Duodenal mucosa (tissue), 2 donors: ENCODE measurements around the gene NEXN.
A peak's percentile ranks its signal among the peaks of the same experiment; 100 is the strongest.
"Not testable (repeated sequence)": the region's sequence is repeated elsewhere in the genome, so short reads cannot be mapped to it uniquely, and the experiment has no call there.

Experiments used
- H3K27ac ChIP-seq: one replicate; pipeline ENCODE4 v1.7.0; 2013; ENCODE audit warnings: low read depth, low read length
- H3K27me3 ChIP-seq, 2 donors: one replicate each; pipeline ENCODE4 v1.7.0; 2013; ENCODE audit warnings: low read length in 2 of 2, control low read depth in 1 of 2; ENCODE audit not compliant: insufficient read depth in 2 of 2, control insufficient read depth in 1 of 2
- H3K36me3 ChIP-seq, 2 donors: one replicate each; pipeline ENCODE4 v1.7.0; 2013; ENCODE audit warnings: low read length in 2 of 2, control low read depth in 1 of 2; ENCODE audit not compliant: insufficient read depth in 2 of 2, control insufficient read depth in 1 of 2
- H3K4me1 ChIP-seq, 2 donors: one replicate each; pipeline ENCODE4 v1.7.0; 2013; ENCODE audit warnings: low read length in 2 of 2, control low read depth in 1 of 2; ENCODE audit not compliant: insufficient read depth in 2 of 2, control insufficient read depth in 1 of 2
- H3K4me3 ChIP-seq, 2 donors: one replicate each; pipeline ENCODE4 v1.7.0; 2013; ENCODE audit warnings: low read length in 2 of 2, low read depth in 1 of 2
- H3K9ac ChIP-seq, 2 donors: one replicate each; pipeline ENCODE4 v1.7.0; 2013; ENCODE audit warnings: low read length in 2 of 2, low read depth in 1 of 2
- H3K9me3 ChIP-seq, 2 donors: one replicate each; pipeline ENCODE4 v1.7.0; 2013; ENCODE audit warnings: low read length in 2 of 2, control low read depth in 1 of 2; ENCODE audit not compliant: control insufficient read depth in 1 of 2

Gene NEXN

DNA sequence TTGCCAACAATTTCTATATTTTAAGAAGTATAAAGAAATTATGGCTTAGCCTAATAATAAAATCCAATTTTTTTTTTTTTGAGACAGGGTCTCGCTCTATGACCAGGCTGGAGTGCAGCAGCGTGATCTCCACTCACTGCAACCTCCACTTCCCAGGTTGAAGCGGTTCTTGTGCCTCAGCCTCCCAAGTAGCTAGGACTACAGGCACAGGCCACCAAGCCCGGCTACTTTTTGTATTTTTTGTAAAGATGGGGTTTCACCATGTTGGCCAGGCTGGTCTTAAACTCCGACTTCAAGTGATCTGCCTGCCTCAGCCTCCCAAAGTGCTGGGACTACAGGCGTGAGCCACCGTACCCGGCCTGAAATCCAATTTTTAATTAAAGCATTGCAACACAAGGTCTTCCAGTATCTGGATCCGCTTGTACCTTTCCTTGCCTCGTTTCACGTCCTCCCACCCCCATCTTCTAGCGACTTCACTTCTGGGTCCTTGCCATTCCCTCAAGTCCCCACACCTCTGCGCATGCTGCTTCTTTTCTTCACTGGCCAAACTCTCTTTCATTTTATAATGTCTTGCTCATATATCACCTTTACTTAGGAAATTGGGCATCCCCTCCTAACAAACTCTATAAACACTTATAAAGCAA lies 88.1 kb downstream of the NEXN start:
- H3K4me1 ChIP-seq = peaks cover 27 to 39% of the 10 kb centered on the region in 2 donors

DNA sequence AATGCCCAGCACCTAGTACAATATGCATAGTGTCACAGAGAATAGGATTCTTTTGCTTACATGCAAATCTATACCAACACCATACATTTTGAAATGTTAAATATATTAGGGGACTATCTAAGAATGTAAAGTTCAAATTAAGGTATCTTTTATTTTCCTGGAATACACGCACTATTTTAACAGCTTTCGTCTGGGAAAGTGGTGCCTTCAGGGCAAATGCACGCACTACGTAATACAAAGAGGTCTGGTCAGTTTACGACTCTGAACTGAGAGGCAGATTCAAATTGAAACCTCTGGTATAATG lies 89.5 kb downstream of the NEXN start:
- Histone ChIP-seq H3K27me3 (no peaks in the 10 kb centered on the region), H3K27ac (peak overlapping the region; percentile 98), H3K4me1 (peaks cover 27 to 35% of the 10 kb centered on the region in 2 donors), H3K9ac (peak overlapping the region; percentile 97 to 100), H3K36me3 (peaks cover 0 to 2% of the 10 kb centered on the region in 2 donors), H3K4me3 (peak overlapping the region; percentile 94 to 99), H3K9me3 (no peaks in the 10 kb centered on the region)

More for the DNA sequence above, 88.1 kb downstream of the NEXN start:
- peak overlapping the region; percentile 64 to 94 for H3K4me3 ChIP-seq
- peak overlapping the region; percentile 39 to 44 for H3K9ac ChIP-seq
- peaks cover 0 to 2% of the 10 kb centered on the region in 2 donors for H3K36me3 ChIP-seq
- H3K27ac ChIP-seq = no peak overlapping the region
- H3K9me3 ChIP-seq = no peaks in the 10 kb centered on the region
- H3K27me3 ChIP-seq = no peaks in the 10 kb centered on the region

DNA sequence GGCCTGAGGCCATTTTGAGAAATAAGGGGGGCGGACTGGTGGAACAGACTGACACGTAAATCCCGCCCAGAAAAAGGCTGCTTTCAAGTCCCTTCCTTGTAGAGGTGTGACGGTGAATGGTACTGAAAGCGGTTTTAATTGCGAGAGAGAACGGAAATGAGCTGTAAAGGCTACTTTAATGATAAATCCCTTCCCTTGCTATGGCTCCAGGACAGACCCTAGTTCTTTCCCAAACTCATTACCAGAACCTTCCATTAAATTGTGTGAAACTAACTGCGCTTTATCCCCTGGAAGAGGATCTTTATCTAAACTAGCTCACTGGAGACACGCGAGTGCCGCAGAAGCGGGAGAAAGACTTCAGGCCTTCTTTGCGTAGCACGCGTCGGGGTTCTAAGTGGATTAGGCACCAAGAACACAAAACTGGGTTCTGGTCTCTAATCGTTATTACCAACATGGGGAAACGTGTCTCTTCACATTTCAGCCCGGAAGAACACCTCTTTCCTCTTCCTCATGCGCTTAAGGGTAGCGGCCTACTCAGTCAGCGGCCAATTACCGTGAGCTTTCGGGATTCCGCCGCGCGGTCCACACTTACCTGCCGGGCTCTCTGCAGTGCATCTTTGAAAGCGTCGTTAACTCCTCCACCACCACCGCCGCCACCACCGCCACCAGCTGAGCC lies 90.0 kb downstream of the NEXN start:
- peaks cover 27 to 35% of the 10 kb centered on the region in 2 donors for H3K4me1 ChIP-seq
- H3K27ac ChIP-seq = peak overlapping the region; percentile 98
- H3K27me3 ChIP-seq = no peaks in the 10 kb centered on the region
- peak overlapping the region; percentile 97 to 100 for H3K9ac ChIP-seq
- H3K9me3 ChIP-seq = no peaks in the 10 kb centered on the region
- peak overlapping the region; percentile 94 to 99 for H3K4me3 ChIP-seq
- peaks cover 0 to 1% of the 10 kb centered on the region in 2 donors for H3K36me3 ChIP-seq

- Histone ChIP-seq H3K4me3 (peak within 1 kb of the TSS; percentile 94 to 99), H3K36me3 (no peaks in the 10 kb centered on the region), H3K4me1 (peaks cover 27 to 38% of the 10 kb centered on the region in 2 donors), H3K9me3 (no peaks in the 10 kb centered on the region), H3K9ac (peak within 1 kb of the TSS; percentile 97 to 100), H3K27me3 (no peaks in the 10 kb centered on the region), H3K27ac (peak within 1 kb of the TSS; percentile 98)
These were observed 90.8 kb downstream of the NEXN start, which contains the start of gene FUBP1 for GRCh38 chr1:77978969-77979876. FUBP1 (minus strand) TSS chr1:77979072; CDS start chr1:77979004, 68 bp downstream.

DNA sequence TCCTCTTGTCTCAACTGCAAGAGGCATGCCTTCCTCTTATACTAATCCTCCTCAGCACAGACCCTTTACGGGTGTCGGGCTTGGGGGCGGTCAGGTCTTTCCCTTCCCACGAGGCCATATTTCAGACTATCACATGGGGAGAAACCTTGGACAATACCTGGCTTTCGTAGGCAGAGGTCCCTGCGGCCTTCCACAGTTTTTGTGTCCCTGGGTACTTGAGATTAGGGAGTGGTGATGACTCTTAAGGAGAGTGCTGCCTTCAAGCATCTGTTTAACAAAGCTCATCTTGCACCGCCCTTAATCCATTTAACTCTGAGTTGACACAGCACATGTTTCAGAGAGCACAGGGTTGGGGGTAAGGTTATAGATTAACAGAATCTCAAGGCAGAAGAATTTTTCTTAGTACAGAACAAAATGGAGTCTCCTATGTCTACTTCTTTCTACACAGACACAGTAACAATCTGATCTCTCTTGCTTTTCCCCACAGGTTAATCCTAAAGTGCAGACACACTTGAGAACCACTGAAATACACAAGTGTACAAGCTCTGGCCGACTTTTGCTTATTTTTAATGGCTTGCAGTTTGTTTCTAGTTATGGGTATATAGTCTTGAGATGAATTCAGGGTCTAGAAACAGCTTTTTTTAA lies 95.0 kb downstream of the NEXN start:
- not testable (repeated sequence) for H3K4me3 ChIP-seq, H3K27me3 ChIP-seq, H3K27ac ChIP-seq, H3K9ac ChIP-seq, H3K9me3 ChIP-seq, H3K36me3 ChIP-seq
- H3K4me1 ChIP-seq = peaks cover 9 to 14% of the 10 kb centered on the region in 2 donors

GRCh38 chr1:77983997-77984355 lies 95.6 kb downstream of the NEXN start:
- Histone ChIP-seq H3K4me3 (no peak overlapping the region), H3K36me3 (no peaks in the 10 kb centered on the region), H3K4me1 (peaks cover 9 to 14% of the 10 kb centered on the region in 2 donors), H3K27me3 (no peaks in the 10 kb centered on the region), H3K9me3 (no peaks in the 10 kb centered on the region), H3K9ac (no peak overlapping the region), H3K27ac (no peak overlapping the region)

- no peaks in the 10 kb centered on the region for H3K9me3 ChIP-seq
- no peaks in the 10 kb centered on the region for H3K27me3 ChIP-seq
- no peak overlapping the region for H3K9ac ChIP-seq
- H3K36me3 ChIP-seq = no peaks in the 10 kb centered on the region
- H3K27ac ChIP-seq = no peak overlapping the region
- H3K4me3 ChIP-seq = no peak overlapping the region
- peaks cover 9 to 14% of the 10 kb centered on the region in 2 donors for H3K4me1 ChIP-seq
These were observed 96.2 kb downstream of the NEXN start for GRCh38 chr1:77984629-77985028.

GRCh38 chr1:77986810-77987209 lies 98.4 kb downstream of the NEXN start:
- H3K4me1 ChIP-seq = peaks cover 0 to 4% of the 10 kb centered on the region in 2 donors
- peaks cover 0 to 4% of the 10 kb centered on the region in 2 donors for H3K36me3 ChIP-seq
- no peaks in the 10 kb centered on the region for H3K9me3 ChIP-seq
- H3K27ac ChIP-seq = no peak overlapping the region
- H3K27me3 ChIP-seq = no peaks in the 10 kb centered on the region
- H3K9ac ChIP-seq = no peak overlapping the region
- H3K4me3 ChIP-seq = no peak overlapping the region

DNA sequence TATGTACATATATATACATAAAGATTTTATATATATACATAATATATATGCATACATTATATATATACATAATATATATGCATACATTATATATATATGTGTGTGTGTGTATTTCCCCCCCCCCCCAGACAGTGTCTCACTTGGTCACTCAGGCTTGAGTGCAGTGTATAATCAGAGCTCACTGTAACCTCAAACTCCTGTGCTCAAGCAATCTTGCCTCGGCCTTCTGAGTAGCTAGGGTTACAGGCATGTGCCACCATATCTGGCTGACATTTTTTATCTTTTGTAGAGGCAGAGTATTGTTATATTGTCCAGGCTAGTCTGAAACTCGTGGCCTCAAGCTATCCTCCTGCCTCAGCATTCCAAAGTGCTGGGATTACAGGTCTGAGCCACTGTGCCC lies 99.5 kb downstream of the NEXN start:
- no peak overlapping the region for H3K27ac ChIP-seq

More for the DNA sequence above, 99.5 kb downstream of the NEXN start:
- peaks cover 0 to 4% of the 10 kb centered on the region in 2 donors for H3K36me3 ChIP-seq
- H3K27me3 ChIP-seq = no peaks in the 10 kb centered on the region
- no peaks in the 10 kb centered on the region for H3K9me3 ChIP-seq
- no peak overlapping the region for H3K9ac ChIP-seq
- no peak overlapping the region for H3K4me3 ChIP-seq
- H3K4me1 ChIP-seq = peaks cover 4 to 6% of the 10 kb centered on the region in 2 donors
